Mesodermal cell (in vitro differentiated cells): ENCODE measurements around the gene TNK2.

Experiments
- H3K27ac ChIP-seq: 2 replicates; pipeline ENCODE4 v1.7.0; 2013; ENCODE audit warnings: mild to moderate bottlenecking, low read depth, low read length, moderate library complexity; ENCODE audit not compliant: severe bottlenecking
- H3K36me3 ChIP-seq: 2 replicates; pipeline ENCODE4 v1.7.1; 2013; ENCODE audit warnings: mild to moderate bottlenecking, low read length, moderate library complexity; ENCODE audit not compliant: control insufficient read depth, insufficient read depth
- H3K4me1 ChIP-seq: one replicate; pipeline ENCODE4 v1.7.1; 2013; ENCODE audit warnings: mild to moderate bottlenecking, low read length; ENCODE audit not compliant: insufficient read depth, control insufficient read depth, poor library complexity, severe bottlenecking
- H3K4me3 ChIP-seq: 2 replicates; pipeline ENCODE4 v1.7.0; 2013; ENCODE audit warnings: low read length, control low read depth, mild to moderate bottlenecking; ENCODE audit not compliant: insufficient read depth, poor library complexity, severe bottlenecking; ENCODE audit errors: extremely low read depth
- H3K9me3 ChIP-seq: 2 replicates; pipeline ENCODE4 v1.7.1; 2013; ENCODE audit warnings: mild to moderate bottlenecking, low read length, moderate library complexity; ENCODE audit not compliant: control insufficient read depth
- WGBS, 2 experiments: methylation state at CpG; one replicate each; pipeline ENCODE4 v1.1.5; 2013; ENCODE audit warnings: missing lambda C conversion rate in 2 of 2; ENCODE audit not compliant: insufficient coverage in 2 of 2; 5-methylcytosine and 5-hydroxymethylcytosine counted together

The TNK2 gene

DNA sequence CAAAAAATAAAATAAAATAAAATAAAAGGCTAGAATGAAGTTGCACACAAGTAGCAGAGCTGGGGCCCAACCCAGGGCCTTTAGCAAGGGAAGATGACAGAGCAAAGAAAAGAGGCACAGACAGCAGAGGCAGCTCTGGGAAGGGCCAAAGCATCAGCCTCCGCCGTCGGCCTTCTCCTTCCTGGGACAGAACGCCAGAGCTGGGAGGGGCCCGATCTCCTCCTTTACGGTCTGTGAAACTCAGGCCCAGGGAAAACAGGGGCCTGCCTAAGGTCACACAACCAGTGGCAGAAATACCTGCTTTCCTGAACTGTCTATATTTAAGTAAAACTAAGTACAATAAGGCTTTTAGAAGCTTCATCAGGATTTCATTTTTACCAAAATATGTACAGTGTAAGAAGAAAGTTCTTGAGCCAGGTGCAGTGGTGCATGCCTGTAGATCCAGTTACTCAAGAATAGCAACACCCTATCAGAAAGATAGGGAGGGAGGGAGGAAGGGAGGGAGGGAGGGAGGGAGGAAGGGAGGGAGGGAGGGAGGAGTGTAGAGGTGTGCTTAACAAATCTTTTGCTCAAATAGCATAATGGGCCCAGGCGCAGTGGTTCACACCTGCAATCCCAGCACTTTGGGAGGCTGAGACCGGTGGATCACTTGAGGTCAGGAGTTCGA is 53.6 kb downstream of the TNK2 start:
- Histone ChIP-seq H3K4me3 (no peak overlapping the region), H3K36me3 (no peaks in the 10 kb centered on the region), H3K9me3 (no peaks in the 10 kb centered on the region), H3K4me1 (no peaks in the 10 kb centered on the region), H3K27ac (no peak overlapping the region)
- WGBS, 2 experiments: 82 to 84% methylated on average over 7 to 9 of the region's 9 CpGs

GRCh38 chr3:195853996-195854395 is 54.4 kb downstream of the TNK2 start:
- no peaks in the 10 kb centered on the region for H3K4me1 ChIP-seq
- H3K27ac ChIP-seq: no peak overlapping the region
- H3K4me3 ChIP-seq: no peak overlapping the region
- H3K9me3 ChIP-seq: no peaks in the 10 kb centered on the region
- no peaks in the 10 kb centered on the region for H3K36me3 ChIP-seq
- WGBS, 2 experiments: 53 to 62% methylated on average over 6 to 12 of the region's 14 CpGs

GRCh38 chr3:195853036-195853435 is 55.3 kb downstream of the TNK2 start:
- Histone ChIP-seq H3K27ac (no peak overlapping the region), H3K4me3 (no peak overlapping the region), H3K4me1 (no peaks in the 10 kb centered on the region), H3K9me3 (no peaks in the 10 kb centered on the region), H3K36me3 (no peaks in the 10 kb centered on the region)
- WGBS, 2 experiments: 93% methylated on average over 16 to 20 of the region's 20 CpGs

DNA sequence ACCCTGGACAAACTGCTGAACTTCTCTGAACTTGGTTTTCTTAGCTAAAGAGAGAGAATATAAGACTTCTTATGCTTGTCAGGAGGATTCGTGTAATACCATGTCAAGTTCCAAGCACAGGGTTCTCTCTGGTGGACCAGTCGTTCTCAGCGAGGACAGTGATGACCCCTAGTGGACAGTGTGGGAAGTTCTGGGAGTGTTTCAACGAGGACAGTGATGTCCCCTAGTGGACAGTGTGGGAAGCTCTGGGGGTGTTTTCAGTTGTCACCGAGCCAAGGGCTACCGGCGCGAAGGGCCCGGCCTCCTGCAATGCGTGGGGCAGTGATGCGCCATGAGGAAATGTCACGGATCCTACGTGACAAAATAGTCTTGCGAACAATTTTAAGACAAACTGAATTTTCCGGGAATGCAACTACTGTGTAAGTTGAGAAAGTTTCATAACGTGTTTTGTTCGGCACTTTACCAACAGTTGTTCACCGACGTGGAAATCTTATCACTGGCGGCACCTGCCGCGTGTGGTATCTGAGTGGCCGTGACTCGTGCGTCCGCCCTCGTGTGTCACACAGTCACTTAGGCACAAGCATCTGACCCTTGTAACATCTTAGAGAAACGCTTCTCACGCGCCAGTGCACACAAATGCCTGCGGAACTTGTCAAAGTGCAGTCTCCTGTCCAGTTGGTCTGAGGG is 57.4 kb downstream of the TNK2 start:
- Histone ChIP-seq H3K4me1 (no peaks in the 10 kb centered on the region), H3K36me3 (no peaks in the 10 kb centered on the region), H3K27ac (no peak overlapping the region), H3K4me3 (no peak overlapping the region), H3K9me3 (no peaks in the 10 kb centered on the region)
- WGBS, 2 experiments: 50 to 52% methylated on average over 31 of the region's 31 CpGs

- H3K4me3 ChIP-seq: no peak overlapping the region
- H3K36me3 ChIP-seq: no peaks in the 10 kb centered on the region
- no peaks in the 10 kb centered on the region for H3K4me1 ChIP-seq
- 94 to 97% methylated on average over 29 to 47 of the region's 53 CpGs for WGBS, 2 experiments
- no peak overlapping the region for H3K27ac ChIP-seq
- H3K9me3 ChIP-seq: no peaks in the 10 kb centered on the region
These were observed 58.9 kb downstream of the TNK2 start for GRCh38 chr3:195849322-195850074.

DNA sequence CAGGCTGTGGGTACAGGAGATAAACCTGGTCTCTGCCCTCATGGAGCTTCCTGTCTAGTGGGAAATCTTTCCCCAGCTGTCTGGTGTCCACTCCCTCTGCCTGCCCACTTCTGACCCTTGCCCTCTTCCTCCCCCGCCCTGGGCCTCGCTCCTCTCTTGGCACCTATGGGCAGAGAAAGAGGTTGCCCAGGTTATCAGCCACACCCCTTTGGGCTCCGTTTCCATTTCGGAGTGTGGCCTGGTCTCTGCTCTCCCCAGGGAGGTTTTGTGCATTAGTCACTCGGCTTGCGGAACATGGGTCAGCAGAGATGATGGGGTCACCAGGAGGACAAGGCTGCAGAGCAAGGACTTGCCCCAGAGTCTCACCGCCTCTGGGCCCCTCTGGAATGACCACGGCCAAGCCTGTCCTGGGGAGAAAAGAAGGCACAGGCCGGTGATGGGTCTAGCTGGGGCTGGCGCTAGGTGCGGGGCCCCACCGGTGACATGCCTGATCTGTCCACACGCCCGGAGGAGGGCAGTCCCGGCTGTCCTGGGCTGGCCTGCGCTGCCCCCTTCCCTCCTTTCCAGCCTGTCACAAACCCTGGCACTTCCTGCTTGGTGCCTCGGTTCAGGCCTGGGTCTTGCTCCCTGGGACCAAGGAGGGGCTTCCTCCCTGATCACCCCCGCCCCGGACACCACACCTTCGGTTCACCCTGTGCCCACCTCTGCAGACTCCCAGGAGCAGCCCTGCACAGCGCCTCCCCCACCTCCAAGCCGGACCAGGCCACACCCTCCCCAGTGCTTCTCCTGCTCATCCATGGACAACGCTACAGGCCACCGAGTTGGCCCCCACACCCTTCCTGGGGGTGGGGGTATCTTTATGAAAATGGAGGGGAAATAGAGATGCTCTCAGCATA is 61.0 kb downstream of the TNK2 start:
- no peak overlapping the region for H3K27ac ChIP-seq
- H3K9me3 ChIP-seq: no peaks in the 10 kb centered on the region
- no peak overlapping the region for H3K4me3 ChIP-seq
- no peaks in the 10 kb centered on the region for H3K4me1 ChIP-seq
- 89 to 90% methylated on average over 17 to 20 of the region's 24 CpGs for WGBS, 2 experiments
- H3K36me3 ChIP-seq: no peaks in the 10 kb centered on the region

DNA sequence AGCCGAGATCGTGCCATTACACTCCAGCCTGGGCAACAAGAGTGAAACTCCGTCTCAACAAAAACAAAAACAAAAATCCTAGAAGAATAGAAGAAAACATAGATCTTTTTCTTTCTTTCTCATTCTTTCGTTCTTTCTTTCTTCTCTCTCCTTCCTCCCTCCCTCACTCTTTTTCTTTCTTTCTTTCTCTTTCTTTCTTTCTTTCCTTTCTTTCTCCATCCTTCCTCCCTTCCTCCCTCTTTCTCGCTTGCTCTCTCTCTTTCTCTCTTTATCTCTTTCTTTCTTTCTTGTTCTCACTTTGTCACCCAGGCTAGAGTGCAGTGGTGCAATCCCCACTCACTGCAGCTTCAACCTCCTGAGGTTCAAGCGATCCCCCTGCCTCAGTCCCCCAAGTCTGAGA is 62.9 kb downstream of the TNK2 start:
- no peaks in the 10 kb centered on the region for H3K4me1 ChIP-seq
- no peak overlapping the region for H3K27ac ChIP-seq
- H3K36me3 ChIP-seq: no peaks in the 10 kb centered on the region
- no peak overlapping the region for H3K4me3 ChIP-seq
- H3K9me3 ChIP-seq: no peaks in the 10 kb centered on the region
- WGBS, 2 experiments: 89 to 95% methylated on average over 3 to 5 of the region's 6 CpGs

- Histone ChIP-seq H3K36me3 (no peaks in the 10 kb centered on the region), H3K27ac (no peak overlapping the region), H3K9me3 (no peaks in the 10 kb centered on the region), H3K4me1 (no peaks in the 10 kb centered on the region), H3K4me3 (no peak overlapping the region)
- 68 to 81% methylated on average over 3 to 4 of the region's 7 CpGs for WGBS, 2 experiments
These were observed 63.6 kb downstream of the TNK2 start for GRCh38 chr3:195844671-195845218.

DNA sequence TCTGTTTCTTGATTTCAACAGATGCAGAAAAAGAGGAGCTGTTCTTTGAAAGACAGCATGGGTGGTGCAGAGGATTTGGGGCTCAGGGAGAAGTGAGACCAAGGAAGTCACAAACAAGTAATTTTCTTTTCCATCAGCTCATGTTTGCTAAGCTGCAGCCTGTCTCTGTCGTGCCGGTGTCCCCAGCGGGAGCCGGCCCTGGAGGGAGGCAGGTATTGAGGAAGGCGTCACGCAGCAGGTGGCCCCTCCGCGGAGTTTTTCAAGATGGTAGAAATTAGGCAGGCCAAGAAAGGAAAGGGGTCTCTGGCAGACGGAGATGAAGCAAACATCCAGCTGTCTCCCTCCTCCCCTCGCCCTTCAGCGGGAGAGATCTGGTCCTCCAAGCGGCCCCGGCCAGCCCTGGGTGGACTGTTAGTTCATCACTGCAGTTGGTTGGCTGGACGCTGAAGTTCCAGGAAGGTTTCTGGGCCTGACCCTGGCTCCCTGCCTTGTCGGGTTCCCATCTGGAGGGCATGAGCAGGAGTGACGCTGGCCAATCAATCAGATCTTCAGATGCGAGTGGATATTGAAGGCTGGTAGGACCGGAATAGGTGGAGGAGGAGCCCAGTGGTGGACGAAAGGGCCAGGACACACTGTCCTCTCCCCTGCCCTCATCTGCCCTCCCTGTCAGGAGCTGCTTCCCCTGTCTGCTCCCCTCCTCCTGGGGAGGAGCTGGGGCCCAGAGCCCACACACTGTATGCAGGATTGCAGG is 68.9 kb downstream of the TNK2 start:
- Histone ChIP-seq H3K36me3 (no peaks in the 10 kb centered on the region), H3K4me3 (no peak overlapping the region), H3K27ac (no peak overlapping the region), H3K4me1 (no peaks in the 10 kb centered on the region), H3K9me3 (no peaks in the 10 kb centered on the region)
- WGBS, 2 experiments: 77 to 82% methylated on average over 12 to 15 of the region's 19 CpGs
